NCI-H774 (cell line): ENCODE results near the gene SIRT5.

Source experiments
- DNase-seq: peaks from one replicate; lab custom pipeline; 2025; lab: John Stamatoyannopoulos, UW

Gene SIRT5

GRCh38 chr6:13589801-13590200, 15.4 kb downstream of the SIRT5 start:
- no peak for DNase-seq

GRCh38 chr6:13590574-13591153, 16.3 kb downstream of the SIRT5 start:
- DNase-seq, result no peak

DNA sequence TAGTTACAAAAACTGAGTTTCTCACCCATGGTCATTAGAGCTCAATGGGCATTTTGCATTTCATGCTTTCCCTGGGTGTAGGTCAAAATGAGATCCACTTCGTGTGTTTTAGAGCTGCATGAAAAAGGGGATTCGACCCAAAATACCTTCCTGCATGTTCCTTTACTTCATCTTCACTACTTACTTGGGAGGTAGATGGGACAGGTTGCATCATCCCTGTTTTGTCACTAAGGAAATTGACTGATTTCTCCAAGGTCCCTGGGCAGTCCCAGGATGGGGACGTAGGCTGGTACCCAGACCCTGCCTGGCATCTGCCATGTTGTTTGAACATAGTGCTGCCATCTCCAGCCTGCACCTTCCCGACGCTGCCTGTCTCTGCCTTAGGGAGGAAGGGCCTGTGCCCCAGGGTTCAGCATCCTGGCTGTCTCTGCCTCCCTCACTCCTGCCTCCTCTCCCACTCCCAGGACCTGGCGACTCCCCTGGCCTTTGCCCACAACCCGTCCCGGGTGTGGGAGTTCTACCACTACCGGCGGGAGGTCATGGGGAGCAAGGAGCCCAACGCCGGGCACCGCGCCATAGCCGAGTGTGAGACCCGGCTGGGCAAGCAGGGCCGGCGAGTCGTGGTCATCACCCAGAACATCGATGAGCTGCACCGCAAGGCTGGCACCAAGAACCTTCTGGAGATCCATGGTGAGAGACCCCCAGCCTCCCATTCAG, 17.0 kb downstream of the SIRT5 start:
- DNase-seq, result no peak

GRCh38 chr6:13593103-13593502, 18.7 kb downstream of the SIRT5 start:
- no peak for DNase-seq

- no peak for DNase-seq
Observed at GRCh38 chr6:13593720-13594119, 19.3 kb downstream of the SIRT5 start.

GRCh38 chr6:13597073-13597472, 22.7 kb downstream of the SIRT5 start:
- no peak for DNase-seq

GRCh38 chr6:13600036-13600435, 25.6 kb downstream of the SIRT5 start:
- no peak for DNase-seq

- no peak for DNase-seq
Observed at GRCh38 chr6:13604135-13604534, 29.7 kb downstream of the SIRT5 start.

- no peak for DNase-seq
Observed at GRCh38 chr6:13604546-13605416, 30.4 kb downstream of the SIRT5 start.

GRCh38 chr6:13605634-13606033, 31.2 kb downstream of the SIRT5 start:
- no peak for DNase-seq

DNA sequence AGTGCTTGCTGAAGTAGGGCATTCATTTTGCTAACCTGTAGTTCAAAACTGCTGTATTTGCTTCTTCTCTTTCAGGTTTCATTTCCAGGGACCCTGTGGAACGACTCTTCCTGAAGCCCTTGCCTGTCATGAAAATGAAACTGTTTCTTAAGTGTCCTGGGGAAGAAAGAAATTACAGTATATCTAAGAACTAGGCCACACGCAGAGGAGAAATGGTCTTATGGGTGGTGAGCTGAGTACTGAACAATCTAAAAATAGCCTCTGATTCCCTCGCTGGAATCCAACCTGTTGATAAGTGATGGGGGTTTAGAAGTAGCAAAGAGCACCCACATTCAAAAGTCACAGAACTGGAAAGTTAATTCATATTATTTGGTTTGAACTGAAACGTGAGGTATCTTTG, 37.3 kb downstream of the SIRT5 start:
- no peak for DNase-seq

DNA sequence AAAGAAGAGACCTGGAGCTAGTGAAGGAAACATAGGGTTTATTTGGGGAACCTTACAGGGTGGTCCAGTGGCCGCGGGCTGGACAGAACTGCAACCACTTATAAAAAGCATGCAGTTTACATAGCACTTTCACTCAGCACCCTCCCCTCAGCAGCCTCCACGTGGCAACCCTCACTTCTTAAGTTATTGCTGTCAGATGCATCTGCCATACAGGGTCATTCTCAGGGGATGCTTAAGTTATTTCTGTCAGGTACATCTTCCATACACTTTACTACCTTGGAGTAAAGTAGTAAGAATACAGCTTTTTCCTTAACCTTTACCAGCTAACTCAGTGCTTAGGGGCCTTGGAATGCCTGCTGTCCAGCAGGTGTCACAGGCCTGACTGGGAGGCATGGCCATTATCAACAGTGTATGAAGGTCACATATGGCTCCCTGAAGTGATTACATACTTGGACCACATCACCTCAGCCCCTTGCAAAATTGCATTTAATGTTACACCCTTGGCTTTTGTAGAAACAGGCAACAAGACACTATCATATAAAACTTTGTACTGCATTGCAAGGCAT, 38.7 kb downstream of the SIRT5 start:
- DNase-seq, result no peak

DNA sequence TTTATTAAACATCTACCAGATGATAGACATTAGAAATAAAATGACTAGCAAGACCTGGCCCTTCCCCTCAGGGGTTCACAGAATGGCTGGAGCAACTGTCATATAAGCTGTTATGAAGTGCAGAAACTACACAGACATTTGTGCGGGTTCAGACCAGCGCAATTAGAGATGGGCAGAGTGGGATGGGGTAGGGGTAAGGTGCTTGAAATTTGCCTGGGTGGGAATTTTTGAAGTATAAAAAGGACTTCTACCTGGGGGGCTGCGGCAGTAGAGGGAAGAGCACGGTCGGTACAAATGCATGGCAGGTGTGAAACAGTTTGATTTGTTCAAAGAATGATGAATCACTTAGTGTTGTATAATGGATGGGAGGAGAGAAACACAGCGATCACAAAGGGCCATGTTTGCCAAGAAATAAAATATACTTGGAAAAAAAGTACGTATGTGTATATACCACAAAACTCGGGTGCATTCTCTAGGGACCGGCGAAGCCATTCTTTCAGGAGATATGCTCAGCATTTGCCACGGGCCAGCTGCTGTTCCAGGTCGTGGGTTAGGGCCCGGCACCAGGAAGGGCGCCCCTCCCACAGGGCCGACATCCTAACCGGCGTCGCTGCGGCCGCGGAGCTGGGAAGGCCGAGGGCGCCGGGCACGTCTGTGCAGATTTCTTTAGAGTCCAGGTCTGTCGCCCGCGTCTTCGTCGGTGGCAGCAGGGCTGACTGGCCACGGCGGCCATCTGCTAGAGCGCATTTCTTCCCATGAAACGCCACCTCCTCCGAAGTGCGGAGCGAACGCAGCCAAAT, 39.9 kb downstream of the SIRT5 start:
- peak; percentile 53 for DNase-seq

GRCh38 chr6:13614926-13615791, 40.8 kb downstream of the SIRT5 start, which contains the start of gene NOL7:
Gene NOL7, plus strand, starts transcription at chr6:13615335. Its CDS starts 24 bp downstream, at chr6:13615359.
- peak; percentile 96 for DNase-seq

- no peak for DNase-seq
Observed at GRCh38 chr6:13615792-13616120, 41.4 kb downstream of the SIRT5 start.

DNA sequence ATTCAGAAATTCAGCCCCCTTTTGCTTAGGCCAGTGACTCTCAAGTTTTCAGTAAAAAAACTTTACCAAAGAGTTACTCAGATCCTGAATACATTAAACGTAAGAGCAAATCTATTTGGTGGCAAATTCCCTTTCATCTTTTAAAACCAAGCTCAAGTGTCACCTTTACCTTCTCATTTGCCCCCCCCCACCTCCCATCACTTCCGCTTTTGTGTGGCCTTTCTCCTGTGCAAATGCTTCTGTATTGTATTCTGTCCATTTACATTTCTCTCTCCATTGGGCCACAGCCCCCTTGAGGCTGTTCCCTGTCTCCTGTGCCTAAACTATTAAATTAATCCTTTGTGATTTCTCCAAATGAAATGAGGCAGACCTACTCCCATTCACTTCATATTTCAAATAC, 42.7 kb downstream of the SIRT5 start:
- DNase-seq, result no peak

GRCh38 chr6:13624871-13625288, 50.5 kb downstream of the SIRT5 start:
- DNase-seq, result peak; percentile 6

DNA sequence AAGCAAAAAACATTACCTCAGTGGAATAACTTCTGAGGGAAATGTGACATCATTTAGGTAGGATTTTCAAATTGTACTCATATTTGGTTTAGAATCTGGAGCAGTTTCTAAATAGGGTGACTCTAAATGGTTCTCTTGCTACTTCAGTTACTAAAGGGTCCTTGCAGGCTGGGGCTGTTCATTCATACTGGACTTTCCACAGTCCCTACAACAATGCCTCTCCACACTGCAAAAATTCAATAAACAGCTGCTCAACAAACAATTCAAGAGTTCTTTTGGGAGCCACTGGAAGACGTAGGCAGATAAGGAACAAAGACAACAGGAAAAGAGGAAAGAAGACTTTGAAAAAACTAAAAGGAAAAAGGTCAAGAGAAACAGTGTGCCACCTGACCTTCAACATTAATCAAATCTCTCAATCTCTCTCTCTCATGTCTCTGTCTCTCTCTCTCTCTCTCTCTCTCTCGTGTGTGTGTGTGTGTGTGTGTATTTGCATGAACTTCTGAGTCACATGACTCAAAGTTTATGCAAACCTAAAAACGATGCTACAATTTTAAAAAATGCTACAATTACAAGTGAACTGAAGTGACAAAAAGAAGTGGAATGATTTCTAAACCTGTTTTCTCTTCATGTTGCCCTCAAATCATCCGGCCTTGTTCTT, 55.2 kb downstream of the SIRT5 start:
- DNase-seq, result no peak

GRCh38 chr6:13630499-13630898, 56.1 kb downstream of the SIRT5 start:
- DNase-seq, result no peak

- DNase-seq, result no peak
Observed at GRCh38 chr6:13633343-13633742, 58.9 kb downstream of the SIRT5 start.
